ENCODE measurements around the gene TOR1B. TPM values are rescaled to one million over a fixed set of nuclear protein-coding genes. Genes with fewer than 3 reads are reported as not detected.

TOR1B gene
- total RNA-seq, 2 donors from 2014 or later = 15.2 to 16.9 TPM

GRCh38 chr9:129823935-129824601 lies 21.1 kb downstream of the TOR1B start, which contains the start of gene TOR1A:
TSS of gene TOR1A (minus strand) at chr9:129824136. CDS start at chr9:129824085, 51 bp downstream.
- H3K27me3 ChIP-seq (ENCODE audit: control insufficient read depth, insufficient read depth, low read length, poor library complexity, severe bottlenecking) = no peaks in the 10 kb centered on the region
- peak within 1 kb of the TSS; percentile 64 for H3K9ac ChIP-seq (ENCODE audit: extremely low read depth, low read length, poor library complexity, severe bottlenecking)
- peaks cover 49% of the 10 kb centered on the region for H3K36me3 ChIP-seq (ENCODE audit: control insufficient read depth, insufficient read depth, low read length)
- no peak within 1 kb of the TSS for H3K27ac ChIP-seq (ENCODE audit: low read depth, low read length)
- H3K9me3 Mint-ChIP-seq = no peaks in the 10 kb centered on the region
- no peaks in the 10 kb centered on the region for H3K4me1 ChIP-seq (ENCODE audit: control insufficient read depth, insufficient read depth, low read length)
- peak; percentile 98 for DNase-seq
- no peaks in the 10 kb centered on the region for H3K27me3 Mint-ChIP-seq (ENCODE audit: insufficient read depth)
- no peak for TF ChIP-seq CTCF (conservative IDR thresholded peaks at IDR 0.05)
- peak within 1 kb of the TSS; percentile 69 for H3K4me3 Mint-ChIP-seq
- peak within 1 kb of the TSS; percentile 86 for H3K27ac Mint-ChIP-seq
- peaks cover 46% of the 10 kb centered on the region for H3K36me3 Mint-ChIP-seq (ENCODE audit: low read depth)
- 3 to 7% methylated on average over 38 to 47 of the region's 47 CpGs for WGBS, 2 experiments (ENCODE audit: insufficient coverage in 1 of 2, insufficient read length in 1 of 2)
- H3K4me3 ChIP-seq (ENCODE audit: low read length) = peak within 1 kb of the TSS; percentile 85
- H3K4me1 Mint-ChIP-seq = peaks cover 8% of the 10 kb centered on the region
- no peaks in the 10 kb centered on the region for H3K9me3 ChIP-seq (ENCODE audit: control insufficient read depth, low read length)

- 92 to 93% methylated on average over 3 to 6 of the region's 6 CpGs for WGBS, 2 experiments (ENCODE audit: insufficient coverage in 1 of 2, insufficient read length in 1 of 2)
- Mint-ChIP-seq H3K27me3 (ENCODE audit: insufficient read depth) (no peaks in the 10 kb centered on the region), H3K36me3 (ENCODE audit: low read depth) (peaks cover 50% of the 10 kb centered on the region), H3K4me1 (peaks cover 8% of the 10 kb centered on the region), H3K9me3 (no peaks in the 10 kb centered on the region), H3K27ac (no peak overlapping the region), H3K4me3 (no peak overlapping the region)
- Histone ChIP-seq H3K4me1 (ENCODE audit: control insufficient read depth, insufficient read depth, low read length) (no peaks in the 10 kb centered on the region), H3K27me3 (ENCODE audit: control insufficient read depth, insufficient read depth, low read length, poor library complexity, severe bottlenecking) (no peaks in the 10 kb centered on the region), H3K4me3 (ENCODE audit: low read length) (no peak overlapping the region), H3K27ac (ENCODE audit: low read depth, low read length) (no peak overlapping the region), H3K9ac (ENCODE audit: extremely low read depth, low read length, poor library complexity, severe bottlenecking) (no peak overlapping the region), H3K9me3 (ENCODE audit: control insufficient read depth, low read length) (no peaks in the 10 kb centered on the region), H3K36me3 (ENCODE audit: control insufficient read depth, insufficient read depth, low read length) (peaks cover 54% of the 10 kb centered on the region)
- TF ChIP-seq CTCF (conservative IDR thresholded peaks at IDR 0.05) = no peak
- DNase-seq = no peak
These were observed 23.4 kb downstream of the TOR1B start for GRCh38 chr9:129826344-129826743.

GRCh38 chr9:129826759-129827158 lies 23.8 kb downstream of the TOR1B start:
- no peak for DNase-seq
- no peaks in the 10 kb centered on the region for H3K9me3 ChIP-seq (ENCODE audit: control insufficient read depth, low read length)

More at GRCh38 chr9:129826759-129827158, 23.8 kb downstream of the TOR1B start:
- no peaks in the 10 kb centered on the region for H3K9me3 Mint-ChIP-seq
- Histone ChIP-seq H3K9ac (ENCODE audit: extremely low read depth, low read length, poor library complexity, severe bottlenecking) (no peak overlapping the region), H3K4me3 (ENCODE audit: low read length) (no peak overlapping the region), H3K27me3 (ENCODE audit: control insufficient read depth, insufficient read depth, low read length, poor library complexity, severe bottlenecking) (no peaks in the 10 kb centered on the region), H3K27ac (ENCODE audit: low read depth, low read length) (no peak overlapping the region), H3K36me3 (ENCODE audit: control insufficient read depth, insufficient read depth, low read length) (peaks cover 54% of the 10 kb centered on the region), H3K4me1 (ENCODE audit: control insufficient read depth, insufficient read depth, low read length) (no peaks in the 10 kb centered on the region)
- H3K27ac Mint-ChIP-seq = no peak overlapping the region
- peaks cover 52% of the 10 kb centered on the region for H3K36me3 Mint-ChIP-seq (ENCODE audit: low read depth)
- H3K27me3 Mint-ChIP-seq (ENCODE audit: insufficient read depth) = no peaks in the 10 kb centered on the region
- 88 to 100% methylated on average over 1 of the region's 1 CpG for WGBS, 2 experiments (ENCODE audit: insufficient coverage in 1 of 2, insufficient read length in 1 of 2)
- peaks cover 8% of the 10 kb centered on the region for H3K4me1 Mint-ChIP-seq
- no peak for TF ChIP-seq CTCF (conservative IDR thresholded peaks at IDR 0.05)
- H3K4me3 Mint-ChIP-seq = no peak overlapping the region

Measured in endodermal cell (in vitro differentiated cells).